Measurements from ENCODE around the gene HIVEP3.

Gene HIVEP3

DNA sequence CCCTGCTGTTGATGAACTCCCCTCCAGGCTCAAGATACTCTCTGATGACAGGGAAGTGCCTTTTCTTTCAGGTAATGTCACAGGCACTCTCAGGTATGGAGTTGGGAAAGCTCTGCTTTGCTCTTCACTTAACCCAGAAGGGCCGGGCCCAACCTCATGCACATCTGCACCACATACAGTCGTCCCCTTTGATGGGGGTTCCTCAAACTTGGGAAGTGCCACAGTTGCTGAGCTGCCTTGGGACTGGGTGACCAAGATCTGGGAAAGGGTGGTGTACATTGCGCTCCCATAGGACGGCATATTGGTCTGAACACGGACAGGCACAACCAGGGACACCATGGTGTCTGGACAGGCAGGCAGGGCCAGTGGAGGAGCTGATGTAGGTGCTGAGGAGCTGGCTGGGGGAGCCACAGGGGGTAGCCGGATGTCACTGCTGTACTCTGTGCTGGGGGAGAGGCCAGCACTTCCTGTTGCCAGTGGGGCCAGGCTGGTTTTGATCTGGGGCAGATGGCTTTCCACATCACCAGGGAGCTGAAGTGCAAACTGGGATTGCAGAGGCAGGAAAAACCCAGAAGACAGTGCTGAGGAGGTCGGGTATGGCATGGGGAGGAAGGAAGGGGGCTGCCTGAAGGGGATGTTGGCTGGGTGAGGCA lies 338.1 kb downstream of the HIVEP3 start:
- Histone ChIP-seq H3K4me1 (no peaks in the 10 kb centered on the region), H3K4me2 (ENCODE audit: low read length) (no peak overlapping the region), H3K4me3 (ENCODE audit: low read depth, low read length) (no peak overlapping the region), H3K79me2 (no peaks in the 10 kb centered on the region), H3K27ac (no peak overlapping the region), H3K9ac (no peak overlapping the region), H3K9me3 (ENCODE audit: control insufficient read depth, low read length) (no peaks in the 10 kb centered on the region), H3K27me3 (ENCODE audit: control insufficient read depth, insufficient read depth, low read length) (no peaks in the 10 kb centered on the region), H2AFZ (no peak overlapping the region), H3K36me3 (ENCODE audit: control insufficient read depth, insufficient read depth, low read length) (no peaks in the 10 kb centered on the region)
- TF ChIP-seq, protein P1, sequence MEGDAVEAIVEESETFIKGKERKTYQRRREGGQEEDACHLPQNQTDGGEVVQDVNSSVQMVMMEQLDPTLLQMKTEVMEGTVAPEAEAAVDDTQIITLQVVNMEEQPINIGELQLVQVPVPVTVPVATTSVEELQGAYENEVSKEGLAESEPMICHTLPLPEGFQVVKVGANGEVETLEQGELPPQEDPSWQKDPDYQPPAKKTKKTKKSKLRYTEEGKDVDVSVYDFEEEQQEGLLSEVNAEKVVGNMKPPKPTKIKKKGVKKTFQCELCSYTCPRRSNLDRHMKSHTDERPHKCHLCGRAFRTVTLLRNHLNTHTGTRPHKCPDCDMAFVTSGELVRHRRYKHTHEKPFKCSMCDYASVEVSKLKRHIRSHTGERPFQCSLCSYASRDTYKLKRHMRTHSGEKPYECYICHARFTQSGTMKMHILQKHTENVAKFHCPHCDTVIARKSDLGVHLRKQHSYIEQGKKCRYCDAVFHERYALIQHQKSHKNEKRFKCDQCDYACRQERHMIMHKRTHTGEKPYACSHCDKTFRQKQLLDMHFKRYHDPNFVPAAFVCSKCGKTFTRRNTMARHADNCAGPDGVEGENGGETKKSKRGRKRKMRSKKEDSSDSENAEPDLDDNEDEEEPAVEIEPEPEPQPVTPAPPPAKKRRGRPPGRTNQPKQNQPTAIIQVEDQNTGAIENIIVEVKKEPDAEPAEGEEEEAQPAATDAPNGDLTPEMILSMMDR (IDR thresholded peaks at IDR 0.05): no peak

GRCh38 chr1:41580021-41580420 lies 338.7 kb downstream of the HIVEP3 start:
- Histone ChIP-seq H3K36me3 (ENCODE audit: control insufficient read depth, insufficient read depth, low read length) (no peaks in the 10 kb centered on the region), H3K9me3 (ENCODE audit: control insufficient read depth, low read length) (no peaks in the 10 kb centered on the region), H3K9ac (no peak overlapping the region), H3K4me3 (ENCODE audit: low read depth, low read length) (no peak overlapping the region), H3K4me2 (ENCODE audit: low read length) (no peak overlapping the region), H2AFZ (no peak overlapping the region), H3K27ac (no peak overlapping the region), H3K27me3 (ENCODE audit: control insufficient read depth, insufficient read depth, low read length) (no peaks in the 10 kb centered on the region), H3K79me2 (no peaks in the 10 kb centered on the region), H3K4me1 (no peaks in the 10 kb centered on the region)
- TF ChIP-seq, protein P1 (IDR thresholded peaks at IDR 0.05): no peak

DNA sequence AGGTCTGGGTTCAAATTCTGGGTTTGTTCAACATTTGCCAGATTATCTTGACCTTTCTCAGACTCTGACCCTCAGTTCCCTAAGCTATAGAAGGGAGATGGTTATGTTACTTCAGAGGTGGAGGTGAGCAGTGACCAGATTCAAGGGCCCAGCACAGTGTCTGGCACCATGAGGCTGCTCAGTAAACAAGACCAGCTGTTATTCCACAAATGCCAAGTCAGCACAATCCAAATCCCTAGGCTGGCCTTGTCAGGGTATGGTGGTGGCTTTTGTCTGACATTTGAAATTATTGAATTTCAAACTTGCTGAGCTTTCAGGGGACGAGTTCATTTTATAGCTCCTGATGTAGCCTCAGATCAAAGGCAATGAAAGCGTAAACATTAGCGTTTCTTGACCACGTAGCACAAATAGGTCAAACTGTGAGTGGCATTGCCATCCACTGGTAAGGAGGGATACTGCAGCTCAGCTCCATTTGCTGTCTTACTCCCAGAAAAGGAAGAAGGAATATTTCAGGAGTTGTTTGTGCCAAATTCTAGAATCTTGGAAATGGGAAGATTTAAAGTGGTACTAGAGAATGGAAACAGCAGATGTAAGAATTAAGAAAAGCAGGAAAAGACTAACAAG lies 339.9 kb downstream of the HIVEP3 start:
- Histone ChIP-seq H3K4me3 (ENCODE audit: low read depth, low read length) (no peak overlapping the region), H3K9ac (no peak overlapping the region), H3K79me2 (no peaks in the 10 kb centered on the region), H3K27me3 (ENCODE audit: control insufficient read depth, insufficient read depth, low read length) (no peaks in the 10 kb centered on the region), H3K36me3 (ENCODE audit: control insufficient read depth, insufficient read depth, low read length) (no peaks in the 10 kb centered on the region), H3K4me2 (ENCODE audit: low read length) (no peak overlapping the region), H3K27ac (no peak overlapping the region), H3K4me1 (no peaks in the 10 kb centered on the region), H2AFZ (no peak overlapping the region), H3K9me3 (ENCODE audit: control insufficient read depth, low read length) (no peaks in the 10 kb centered on the region)
- TF ChIP-seq, protein P1 (IDR thresholded peaks at IDR 0.05): peak; percentile 28

GRCh38 chr1:41576620-41577019 lies 342.1 kb downstream of the HIVEP3 start:
- Histone ChIP-seq H2AFZ (no peak overlapping the region), H3K36me3 (ENCODE audit: control insufficient read depth, insufficient read depth, low read length) (no peaks in the 10 kb centered on the region), H3K9ac (no peak overlapping the region), H3K4me3 (ENCODE audit: low read depth, low read length) (no peak overlapping the region), H3K79me2 (no peaks in the 10 kb centered on the region), H3K9me3 (ENCODE audit: control insufficient read depth, low read length) (no peaks in the 10 kb centered on the region), H3K27me3 (ENCODE audit: control insufficient read depth, insufficient read depth, low read length) (no peaks in the 10 kb centered on the region), H3K4me1 (no peaks in the 10 kb centered on the region), H3K4me2 (ENCODE audit: low read length) (no peak overlapping the region), H3K27ac (no peak overlapping the region)
- TF ChIP-seq, protein P1 (IDR thresholded peaks at IDR 0.05): no peak

DNA sequence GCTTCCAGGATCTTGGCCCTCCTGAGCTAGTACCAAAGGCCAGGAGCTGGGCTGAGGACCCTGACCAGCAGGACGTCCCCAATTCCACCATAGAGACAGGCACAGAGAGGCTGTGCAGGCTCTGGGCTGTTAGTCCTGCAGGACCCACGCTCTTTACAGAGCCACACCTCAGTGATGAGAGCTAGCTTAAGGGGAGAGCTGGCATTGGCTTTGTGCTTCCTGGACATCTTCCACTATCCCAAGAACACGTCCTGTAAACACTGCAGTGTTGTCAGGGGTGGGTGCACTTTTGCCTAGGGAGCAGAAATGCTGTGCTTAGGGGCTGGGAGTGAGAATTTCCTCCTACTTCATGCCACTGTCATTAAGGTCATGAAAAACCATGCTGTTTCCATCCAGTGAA lies 342.5 kb downstream of the HIVEP3 start:
- Histone ChIP-seq H3K27me3 (ENCODE audit: control insufficient read depth, insufficient read depth, low read length) (no peaks in the 10 kb centered on the region), H3K79me2 (no peaks in the 10 kb centered on the region), H3K9me3 (ENCODE audit: control insufficient read depth, low read length) (no peaks in the 10 kb centered on the region), H3K4me1 (no peaks in the 10 kb centered on the region), H3K4me2 (ENCODE audit: low read length) (no peak overlapping the region), H3K9ac (no peak overlapping the region), H2AFZ (no peak overlapping the region), H3K27ac (no peak overlapping the region), H3K36me3 (ENCODE audit: control insufficient read depth, insufficient read depth, low read length) (no peaks in the 10 kb centered on the region), H3K4me3 (ENCODE audit: low read depth, low read length) (no peak overlapping the region)
- TF ChIP-seq, protein P1 (IDR thresholded peaks at IDR 0.05): no peak

Data from parathyroid adenoma (tissue), 2 donors.